Measurements from ENCODE around the gene GPC1. TPM values are rescaled to one million over a fixed set of nuclear protein-coding genes. Genes with fewer than 3 reads are reported as not detected.

The GPC1 gene
- total RNA-seq (23.9 and 31.1 TPM in 2 replicates), polyA plus RNA-seq (9.6 and 10.4 TPM in 2 replicates), polyA minus RNA-seq (5.2 and 6.3 TPM in 2 replicates), Bru-seq, nascent RNA (percentile 29 among the genes with signal in this experiment), BruChase-seq, experiment 1, labeled RNA remaining after a 6-hour chase (percentile 48 among the genes with signal in this experiment), BruChase-seq, experiment 2, labeled RNA remaining after a 2-hour chase (percentile 37 among the genes with signal in this experiment)
- polyA plus RNA-seq (2011; cell fraction: cytosol; rRNA removed) = 7.1 and 9.7 TPM in 2 replicates
- polyA plus RNA-seq (2011; cell fraction: nucleus; rRNA removed) = 8.2 and 9.6 TPM in 2 replicates
- polyA plus RNA-seq (2012) = 12.5 and 15.5 TPM in 2 replicates
- 49.9 TPM for polyA minus RNA-seq (2011; cell fraction: cytosol; rRNA and poly(A)+ RNA removed)
- polyA minus RNA-seq (2011; cell fraction: nucleus; rRNA and poly(A)+ RNA removed) = 3.1 and 5.9 TPM in 2 replicates
- long read RNA-seq, transcript GPC1-201 (9 exons, 3,713 nt) = major isoform, 35 of 59 reads
- long read RNA-seq, partial matches to known transcripts = 19 of 59 reads
- long read RNA-seq, other reads (novel, unspliced or antisense) = 5 of 59 reads

GRCh38 chr2:240435457-240435947 is at the start of gene GPC1:
GPC1 (plus strand) TSS chr2:240435663; CDS start chr2:240435919, 256 bp downstream.
- no TSS peak for BruUV-seq (replicated peaks)
- peak; percentile 12 for DNase-seq (ENCODE audit: low read depth, low spot score)
- peak within 1 kb of the TSS; percentile 80 for H2AFZ ChIP-seq (ENCODE audit: low read depth, low read length)
- no peaks in the 10 kb centered on the region for H3K79me2 ChIP-seq (ENCODE audit: control insufficient read depth, insufficient read depth, low read length)
- dilution Hi-C loops (cut with MboI; ENCODE audit: extremely low pct_ligation_motif_present, low sequenced_read_pairs) (no loop called here), intact Hi-C loops (cut with micrococcal nuclease) (loop anchor here (1.0 to 5.0 kb wide), 6 partner anchors 18 to 410 kb away; partner anchors contain the start of genes NDUFA10 and RNPEPL1)
- H3K4me2 ChIP-seq (ENCODE audit: insufficient read depth, low read length) = peak within 1 kb of the TSS; percentile 57
- H4K20me1 ChIP-seq (replicated peaks; ENCODE audit: control insufficient read depth, extremely low read depth, insufficient read depth, low read length) = no peaks in the 10 kb centered on the region
- POLR2A ChIA-PET = no interaction called here
- no peak within 1 kb of the TSS for H3K27ac ChIP-seq (ENCODE audit: insufficient read depth, low read depth, low read length)
- CTCF ChIA-PET = interaction anchor here (1.9 kb wide), 1 partner anchor 203 kb away, joined by 22 read pairs; no protein-coding TSS in a partner anchor
- H3K4me3 ChIP-seq (replicated peaks in 1 of 3; ENCODE audit: insufficient read depth in 1 of 3, low read depth in 1 of 3, low read length in 3 of 3) = peak within 1 kb of the TSS; percentile 26 to 47 (median 34)
- H3K9me1 ChIP-seq (replicated peaks; ENCODE audit: control insufficient read depth, extremely low read depth, insufficient read depth, low read length) = no peaks in the 10 kb centered on the region
- no peaks in the 10 kb centered on the region for H3K36me3 ChIP-seq (ENCODE audit: control insufficient read depth in 2 of 2, extremely low read depth in 1 of 2, insufficient read depth in 2 of 2, low read length in 2 of 2)
- H3K9ac ChIP-seq (replicated peaks; ENCODE audit: extremely low read depth, insufficient read depth, low read length) = peak within 1 kb of the TSS; percentile 14
- H3K9me3 ChIP-seq (replicated peaks; ENCODE audit: control insufficient read depth, insufficient read depth, low read length) = no peaks in the 10 kb centered on the region
- no peak for FAIRE-seq
- no peaks in the 10 kb centered on the region for H3K4me1 ChIP-seq (ENCODE audit: control insufficient read depth, extremely low read depth, insufficient read depth, low read length)
- H3K27me3 ChIP-seq (ENCODE audit: control insufficient read depth in 2 of 2, insufficient read depth in 2 of 2, low read length in 2 of 2) = peaks cover 7 to 15% of the 10 kb centered on the region in 2 experiments
- no peak for TF ChIP-seq FOS (IDR thresholded peaks at IDR 0.05; ENCODE audit: borderline replicate concordance, insufficient read depth, low read length)
- no peak for TF ChIP-seq POLR2A (IDR thresholded peaks at IDR 0.05; ENCODE audit: low read depth, low read length)
- TF ChIP-seq EZH2 (IDR thresholded peaks at IDR 0.05; ENCODE audit: borderline replicate concordance, low read depth, low read length, severe bottlenecking) = no peak
- no peak for TF ChIP-seq JUN (IDR thresholded peaks at IDR 0.05; ENCODE audit: borderline replicate concordance, insufficient read depth, insufficient read length, low read depth)
- TF ChIP-seq POLR2AphosphoS5 (IDR thresholded peaks at IDR 0.05; ENCODE audit: insufficient read depth, low read depth, low read length) = no peak
- no peak for TF ChIP-seq GATA2 (IDR thresholded peaks at IDR 0.05; ENCODE audit: insufficient read depth, insufficient read length, low read depth, low read length)
- no peak for TF ChIP-seq CTCF (IDR thresholded peaks at IDR 0.05; ENCODE audit: extremely low read depth in 1 of 2, insufficient read depth in 1 of 2, low read depth in 1 of 2, low read length in 2 of 2)
- no peak for TF ChIP-seq MYC (IDR thresholded peaks at IDR 0.05; ENCODE audit: low read depth, low read length)
- no peak for TF ChIP-seq MAX (IDR thresholded peaks at IDR 0.05; ENCODE audit: insufficient read depth, insufficient read length)
